T-helper 1 cell (primary cell): ENCODE results near the gene PCDHB6.
"Not testable (repeated sequence)": the region's sequence is repeated elsewhere in the genome, so short reads cannot be mapped to it uniquely, and the experiment has no call there.

ENCODE experiments used
- DNase-seq, 5 donors: peaks; one replicate each; pipeline ENCODE4 v3.0.0-alpha.2; 2012 to 2020
- total RNA-seq, 4 donors: gene quantifications; one replicate each; lab custom pipeline; 2026; lab: John Stamatoyannopoulos, UW

PCDHB6 gene
- 0 reads per million in 4 donors for total RNA-seq

- no peak for DNase-seq
Measured at GRCh38 chr5:141149812-141150211, at the start of gene PCDHB6. Gene PCDHB6 (plus strand): TSS chr5:141150057. CDS start chr5:141150258, 201 bp downstream.

- DNase-seq, result peak in 1 of 5 donors; percentile 15
Measured at GRCh38 chr5:141100243-141100805, 49.5 kb upstream of the PCDHB6 start, which contains the start of gene PCDHB3. Gene PCDHB3 (plus strand): TSS chr5:141100473. CDS start chr5:141100650, 177 bp downstream.

- DNase-seq, result no peak
Measured at GRCh38 chr5:141101059-141101458, 48.8 kb upstream of the PCDHB6 start.

GRCh38 chr5:141102070-141102469 lies 47.8 kb upstream of the PCDHB6 start:
- DNase-seq, result not testable (repeated sequence)

GRCh38 chr5:141102471-141102870 lies 47.4 kb upstream of the PCDHB6 start:
- DNase-seq, result not testable (repeated sequence)

GRCh38 chr5:141105350-141105749 lies 44.5 kb upstream of the PCDHB6 start:
- no peak for DNase-seq

GRCh38 chr5:141119250-141119649 lies 30.6 kb upstream of the PCDHB6 start:
- no peak for DNase-seq

- no peak for DNase-seq
Measured at GRCh38 chr5:141121563-141121962, 28.3 kb upstream of the PCDHB6 start, which contains the start of gene PCDHB4. Gene PCDHB4 (plus strand): TSS chr5:141121818. CDS start chr5:141121999, 181 bp downstream.

GRCh38 chr5:141121985-141122384 lies 27.9 kb upstream of the PCDHB6 start:
- DNase-seq, result no peak

- DNase-seq, result not testable (repeated sequence)
Measured at GRCh38 chr5:141123396-141124135, 26.3 kb upstream of the PCDHB6 start.

GRCh38 chr5:141127305-141127704 lies 22.6 kb upstream of the PCDHB6 start:
- no peak for DNase-seq

- no peak for DNase-seq
Measured at GRCh38 chr5:141135030-141135717, 14.7 kb upstream of the PCDHB6 start, which contains the start of gene PCDHB5. Gene PCDHB5 (plus strand): TSS chr5:141135206. CDS start chr5:141135435, 229 bp downstream.

GRCh38 chr5:141135718-141136266 lies 14.1 kb upstream of the PCDHB6 start:
- DNase-seq, result no peak

- not testable (repeated sequence) for DNase-seq
Measured at GRCh38 chr5:141137346-141137745, 12.5 kb upstream of the PCDHB6 start.

GRCh38 chr5:141150224-141150992 lies 551 bp downstream of the PCDHB6 start:
- no peak for DNase-seq

- DNase-seq, result no peak
Measured at GRCh38 chr5:141150993-141151325, 1.1 kb downstream of the PCDHB6 start.

GRCh38 chr5:141151632-141152031 lies 1.8 kb downstream of the PCDHB6 start:
- DNase-seq, result not testable (repeated sequence)

- not testable (repeated sequence) for DNase-seq
Measured at GRCh38 chr5:141152096-141152495, 2.2 kb downstream of the PCDHB6 start.

GRCh38 chr5:141155540-141156374 lies 5.9 kb downstream of the PCDHB6 start:
- DNase-seq, result no peak

- DNase-seq, result not testable (repeated sequence)
Measured at GRCh38 chr5:141157356-141157755, 7.5 kb downstream of the PCDHB6 start.

- DNase-seq, result not testable (repeated sequence)
Measured at GRCh38 chr5:141157901-141158300, 8.0 kb downstream of the PCDHB6 start.
